ENCODE results near the gene TBC1D9.

- TF ChIP-seq, protein P1, sequence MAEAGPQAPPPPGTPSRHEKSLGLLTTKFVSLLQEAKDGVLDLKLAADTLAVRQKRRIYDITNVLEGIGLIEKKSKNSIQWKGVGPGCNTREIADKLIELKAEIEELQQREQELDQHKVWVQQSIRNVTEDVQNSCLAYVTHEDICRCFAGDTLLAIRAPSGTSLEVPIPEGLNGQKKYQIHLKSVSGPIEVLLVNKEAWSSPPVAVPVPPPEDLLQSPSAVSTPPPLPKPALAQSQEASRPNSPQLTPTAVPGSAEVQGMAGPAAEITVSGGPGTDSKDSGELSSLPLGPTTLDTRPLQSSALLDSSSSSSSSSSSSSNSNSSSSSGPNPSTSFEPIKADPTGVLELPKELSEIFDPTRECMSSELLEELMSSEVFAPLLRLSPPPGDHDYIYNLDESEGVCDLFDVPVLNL (CRISPR knock-in tag; IDR thresholded peaks at IDR 0.05; ENCODE audit: borderline replicate concordance, low read depth): no peak
- TF ChIP-seq CREB1 (CRISPR knock-in tag; IDR thresholded peaks at IDR 0.05) (no peak), HMGA2 (CRISPR knock-in tag; IDR thresholded peaks at IDR 0.05) (no peak), TEAD4 (CRISPR knock-in tag; IDR thresholded peaks at IDR 0.05) (no peak), PREB (CRISPR knock-in tag; IDR thresholded peaks at IDR 0.05; ENCODE audit: borderline replicate concordance) (no peak), ZNF232 (CRISPR knock-in tag; IDR thresholded peaks at IDR 0.05) (no peak), MYBL2 (CRISPR knock-in tag; IDR thresholded peaks at IDR 0.05) (no peak)
- TF ChIP-seq, protein P2, sequence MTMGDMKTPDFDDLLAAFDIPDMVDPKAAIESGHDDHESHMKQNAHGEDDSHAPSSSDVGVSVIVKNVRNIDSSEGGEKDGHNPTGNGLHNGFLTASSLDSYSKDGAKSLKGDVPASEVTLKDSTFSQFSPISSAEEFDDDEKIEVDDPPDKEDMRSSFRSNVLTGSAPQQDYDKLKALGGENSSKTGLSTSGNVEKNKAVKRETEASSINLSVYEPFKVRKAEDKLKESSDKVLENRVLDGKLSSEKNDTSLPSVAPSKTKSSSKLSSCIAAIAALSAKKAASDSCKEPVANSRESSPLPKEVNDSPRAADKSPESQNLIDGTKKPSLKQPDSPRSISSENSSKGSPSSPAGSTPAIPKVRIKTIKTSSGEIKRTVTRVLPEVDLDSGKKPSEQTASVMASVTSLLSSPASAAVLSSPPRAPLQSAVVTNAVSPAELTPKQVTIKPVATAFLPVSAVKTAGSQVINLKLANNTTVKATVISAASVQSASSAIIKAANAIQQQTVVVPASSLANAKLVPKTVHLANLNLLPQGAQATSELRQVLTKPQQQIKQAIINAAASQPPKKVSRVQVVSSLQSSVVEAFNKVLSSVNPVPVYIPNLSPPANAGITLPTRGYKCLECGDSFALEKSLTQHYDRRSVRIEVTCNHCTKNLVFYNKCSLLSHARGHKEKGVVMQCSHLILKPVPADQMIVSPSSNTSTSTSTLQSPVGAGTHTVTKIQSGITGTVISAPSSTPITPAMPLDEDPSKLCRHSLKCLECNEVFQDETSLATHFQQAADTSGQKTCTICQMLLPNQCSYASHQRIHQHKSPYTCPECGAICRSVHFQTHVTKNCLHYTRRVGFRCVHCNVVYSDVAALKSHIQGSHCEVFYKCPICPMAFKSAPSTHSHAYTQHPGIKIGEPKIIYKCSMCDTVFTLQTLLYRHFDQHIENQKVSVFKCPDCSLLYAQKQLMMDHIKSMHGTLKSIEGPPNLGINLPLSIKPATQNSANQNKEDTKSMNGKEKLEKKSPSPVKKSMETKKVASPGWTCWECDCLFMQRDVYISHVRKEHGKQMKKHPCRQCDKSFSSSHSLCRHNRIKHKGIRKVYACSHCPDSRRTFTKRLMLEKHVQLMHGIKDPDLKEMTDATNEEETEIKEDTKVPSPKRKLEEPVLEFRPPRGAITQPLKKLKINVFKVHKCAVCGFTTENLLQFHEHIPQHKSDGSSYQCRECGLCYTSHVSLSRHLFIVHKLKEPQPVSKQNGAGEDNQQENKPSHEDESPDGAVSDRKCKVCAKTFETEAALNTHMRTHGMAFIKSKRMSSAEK (CRISPR knock-in tag; IDR thresholded peaks at IDR 0.05; ENCODE audit: borderline replicate concordance): no peak
- TF ChIP-seq, protein P3, sequence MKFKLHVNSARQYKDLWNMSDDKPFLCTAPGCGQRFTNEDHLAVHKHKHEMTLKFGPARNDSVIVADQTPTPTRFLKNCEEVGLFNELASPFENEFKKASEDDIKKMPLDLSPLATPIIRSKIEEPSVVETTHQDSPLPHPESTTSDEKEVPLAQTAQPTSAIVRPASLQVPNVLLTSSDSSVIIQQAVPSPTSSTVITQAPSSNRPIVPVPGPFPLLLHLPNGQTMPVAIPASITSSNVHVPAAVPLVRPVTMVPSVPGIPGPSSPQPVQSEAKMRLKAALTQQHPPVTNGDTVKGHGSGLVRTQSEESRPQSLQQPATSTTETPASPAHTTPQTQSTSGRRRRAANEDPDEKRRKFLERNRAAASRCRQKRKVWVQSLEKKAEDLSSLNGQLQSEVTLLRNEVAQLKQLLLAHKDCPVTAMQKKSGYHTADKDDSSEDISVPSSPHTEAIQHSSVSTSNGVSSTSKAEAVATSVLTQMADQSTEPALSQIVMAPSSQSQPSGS (CRISPR knock-in tag; IDR thresholded peaks at IDR 0.05; ENCODE audit: borderline replicate concordance, low read depth): no peak
- TF ChIP-seq, protein P4, sequence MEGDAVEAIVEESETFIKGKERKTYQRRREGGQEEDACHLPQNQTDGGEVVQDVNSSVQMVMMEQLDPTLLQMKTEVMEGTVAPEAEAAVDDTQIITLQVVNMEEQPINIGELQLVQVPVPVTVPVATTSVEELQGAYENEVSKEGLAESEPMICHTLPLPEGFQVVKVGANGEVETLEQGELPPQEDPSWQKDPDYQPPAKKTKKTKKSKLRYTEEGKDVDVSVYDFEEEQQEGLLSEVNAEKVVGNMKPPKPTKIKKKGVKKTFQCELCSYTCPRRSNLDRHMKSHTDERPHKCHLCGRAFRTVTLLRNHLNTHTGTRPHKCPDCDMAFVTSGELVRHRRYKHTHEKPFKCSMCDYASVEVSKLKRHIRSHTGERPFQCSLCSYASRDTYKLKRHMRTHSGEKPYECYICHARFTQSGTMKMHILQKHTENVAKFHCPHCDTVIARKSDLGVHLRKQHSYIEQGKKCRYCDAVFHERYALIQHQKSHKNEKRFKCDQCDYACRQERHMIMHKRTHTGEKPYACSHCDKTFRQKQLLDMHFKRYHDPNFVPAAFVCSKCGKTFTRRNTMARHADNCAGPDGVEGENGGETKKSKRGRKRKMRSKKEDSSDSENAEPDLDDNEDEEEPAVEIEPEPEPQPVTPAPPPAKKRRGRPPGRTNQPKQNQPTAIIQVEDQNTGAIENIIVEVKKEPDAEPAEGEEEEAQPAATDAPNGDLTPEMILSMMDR (IDR thresholded peaks at IDR 0.05): no peak
Observed at GRCh38 chr4:140703463-140703862, 52.7 kb downstream of the TBC1D9 start.

Data from WTC11 (cell line).